NCI-H460 (cell line): ENCODE measurements around the gene VCAM1. TPM values are rescaled to one million over a fixed set of nuclear protein-coding genes. Genes with fewer than 3 reads are reported as not detected.
"Not testable (repeated sequence)": the region's sequence is repeated elsewhere in the genome, so short reads cannot be mapped to it uniquely, and the experiment has no call there.

Experiments
- DNase-seq: peaks from one replicate; pipeline ENCODE4 v3.0.0-alpha.2; 2016; ENCODE audit warnings: low read depth; ENCODE audit errors: extremely low read depth
- total RNA-seq: library from RNA; depleted of rRNA; stranded (reverse); fragments of >200 nt; shearing (Covaris generic); gene quantifications from 2 replicates; pipeline ENCODE4 v1.2.3, GENCODE V29; 2014; rRNA removed

VCAM1 gene
- total RNA-seq, 1 experiment from 2014 or later = not detected

DNA sequence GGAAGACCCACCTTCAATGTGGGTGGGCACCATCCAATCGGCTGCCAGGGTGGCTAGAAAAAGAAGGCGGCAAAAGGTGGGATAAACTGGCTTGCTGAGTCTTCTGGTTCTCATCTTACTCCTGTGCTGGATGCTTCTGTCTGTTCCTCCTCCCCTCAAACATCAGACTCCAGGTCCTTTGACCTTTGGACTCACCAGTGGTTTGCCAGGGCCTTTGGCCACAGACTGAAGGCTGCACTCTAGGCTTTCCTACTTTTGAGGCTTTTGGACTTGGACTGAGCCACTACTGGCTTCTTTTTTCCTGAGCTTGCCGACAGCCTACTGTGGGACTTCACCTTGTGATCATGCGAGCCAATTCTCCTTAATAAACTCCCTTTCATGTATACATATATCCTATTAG, 55.9 kb downstream of the VCAM1 start:
- DNase-seq = no peak

- DNase-seq = no peak
Observed at GRCh38 chr1:100778748-100779147, 59.2 kb downstream of the VCAM1 start.

- no peak for DNase-seq
Observed at GRCh38 chr1:100780814-100781213, 61.3 kb downstream of the VCAM1 start.

GRCh38 chr1:100781728-100782127, 62.2 kb downstream of the VCAM1 start:
- DNase-seq = not testable (repeated sequence)

GRCh38 chr1:100782473-100783039, 63.0 kb downstream of the VCAM1 start:
- no peak for DNase-seq

DNA sequence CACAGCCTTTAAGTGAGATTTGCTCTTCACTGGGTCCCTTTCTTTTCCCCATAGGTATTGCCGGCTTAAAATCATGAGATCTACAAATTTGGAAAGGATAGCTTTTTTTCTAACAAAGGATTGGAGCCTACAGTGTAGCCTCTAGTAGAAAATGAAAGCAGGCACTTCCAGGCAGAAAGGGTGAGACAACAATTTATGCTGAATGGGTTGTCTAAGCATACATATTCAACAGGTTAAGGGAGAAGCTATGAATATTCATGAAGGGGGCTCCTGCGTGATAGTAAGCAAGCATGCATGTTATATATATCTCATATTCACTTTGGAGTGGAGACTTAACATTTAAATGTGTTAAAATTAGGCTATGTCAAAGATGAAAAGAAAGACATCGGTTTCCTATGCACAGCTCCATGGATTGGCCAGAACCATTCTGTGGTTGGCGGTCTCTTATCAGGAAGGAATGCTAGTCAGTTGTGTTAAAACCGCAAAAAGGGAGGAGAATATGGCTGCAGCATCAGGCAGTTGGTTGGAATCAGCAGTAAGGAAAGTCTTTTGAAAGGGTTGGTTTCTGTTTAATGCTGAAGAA, 66.0 kb downstream of the VCAM1 start:
- no peak for DNase-seq

GRCh38 chr1:100786870-100787269, 67.3 kb downstream of the VCAM1 start:
- DNase-seq = no peak

Other genes starting within 250 kb of the VCAM1 start
- gene GPR88, start 181.6 kb upstream of the VCAM1 start, total RNA-seq = not detected in 2 replicates
- 18.1 and 19.0 TPM in 2 replicates for gene EXTL2, start 175.1 kb downstream of the VCAM1 start, total RNA-seq
- gene SLC30A7, start 176.3 kb downstream of the VCAM1 start, total RNA-seq = 23.1 and 25.6 TPM in 2 replicates